GM21423 (cell line): Measurements from ENCODE around the gene RALB.

Source experiments
- ATAC-seq: cut with Tn5 transposase; IDR thresholded peaks from one replicate; pipeline ENCODE4 v1.9.1; 2021; ENCODE audit warnings: mild to moderate bottlenecking, moderate library complexity; ENCODE audit not compliant: unreplicated experiment

The RALB gene

GRCh38 chr2:120252225-120253020 lies at the start of gene RALB:
Gene RALB (plus strand): TSS chr2:120252852. CDS start chr2:120278665, 25,813 bp downstream.
- peak; percentile 89 for ATAC-seq

GRCh38 chr2:120203251-120204021 lies 49.2 kb upstream of the RALB start:
- no peak for ATAC-seq

- no peak for ATAC-seq
These were observed 48.6 kb upstream of the RALB start for GRCh38 chr2:120204022-120204405.

- no peak for ATAC-seq
These were observed 48.2 kb upstream of the RALB start for GRCh38 chr2:120204417-120204816.

GRCh38 chr2:120204945-120205670 lies 47.5 kb upstream of the RALB start:
- ATAC-seq = no peak

GRCh38 chr2:120206022-120206581 lies 46.5 kb upstream of the RALB start:
- no peak for ATAC-seq

GRCh38 chr2:120208381-120209353 lies 44.0 kb upstream of the RALB start:
- ATAC-seq = no peak

- ATAC-seq = no peak
These were observed 43.0 kb upstream of the RALB start for GRCh38 chr2:120209427-120210269.

GRCh38 chr2:120210270-120210693 lies 42.4 kb upstream of the RALB start:
- ATAC-seq = no peak

- no peak for ATAC-seq
These were observed 34.5 kb upstream of the RALB start for GRCh38 chr2:120218181-120218580.

GRCh38 chr2:120219291-120219690 lies 33.4 kb upstream of the RALB start:
- ATAC-seq = no peak

GRCh38 chr2:120219766-120220165 lies 32.9 kb upstream of the RALB start:
- no peak for ATAC-seq

- no peak for ATAC-seq
These were observed 31.9 kb upstream of the RALB start for GRCh38 chr2:120220756-120221155.

GRCh38 chr2:120221616-120222015 lies 31.0 kb upstream of the RALB start:
- ATAC-seq = no peak

- no peak for ATAC-seq
These were observed 30.2 kb upstream of the RALB start for GRCh38 chr2:120222186-120223033.

GRCh38 chr2:120223034-120223912 lies 29.4 kb upstream of the RALB start, which contains the start of gene TMEM185B:
Gene TMEM185B (minus strand): TSS chr2:120223400. CDS start chr2:120222976, 424 bp downstream.
- peak; percentile 83 for ATAC-seq

- no peak for ATAC-seq
These were observed 28.4 kb upstream of the RALB start for GRCh38 chr2:120224256-120224655.
